GM18517 (cell line): ENCODE data around the gene DLX1.

Source experiments
- ATAC-seq: cut with Tn5 transposase; IDR thresholded peaks from one replicate; pipeline ENCODE4 v1.9.1; 2021; ENCODE audit warnings: mild to moderate bottlenecking, moderate library complexity; ENCODE audit not compliant: unreplicated experiment

DLX1 gene

GRCh38 chr2:172086241-172087206 is 1.2 kb downstream of the DLX1 start:
- no peak for ATAC-seq

GRCh38 chr2:172087207-172087779 is 2.0 kb downstream of the DLX1 start:
- ATAC-seq, result no peak

- no peak for ATAC-seq
Observed at GRCh38 chr2:172087780-172088244, 2.5 kb downstream of the DLX1 start.

- ATAC-seq, result no peak
Observed at GRCh38 chr2:172088245-172089004, 3.1 kb downstream of the DLX1 start.

GRCh38 chr2:172089005-172089504 is 3.7 kb downstream of the DLX1 start:
- ATAC-seq, result no peak

GRCh38 chr2:172089633-172090032 is 4.3 kb downstream of the DLX1 start:
- no peak for ATAC-seq

- ATAC-seq, result no peak
Observed at GRCh38 chr2:172090044-172090961, 5.0 kb downstream of the DLX1 start.

- no peak for ATAC-seq
Observed at GRCh38 chr2:172091000-172091641, 5.8 kb downstream of the DLX1 start.

- no peak for ATAC-seq
Observed at GRCh38 chr2:172091761-172092566, 6.7 kb downstream of the DLX1 start.

- no peak for ATAC-seq
Observed at GRCh38 chr2:172092716-172093415, 7.6 kb downstream of the DLX1 start.

GRCh38 chr2:172093416-172094293 is 8.3 kb downstream of the DLX1 start:
- ATAC-seq, result no peak

- no peak for ATAC-seq
Observed at GRCh38 chr2:172094294-172095145, 9.2 kb downstream of the DLX1 start.

- ATAC-seq, result no peak
Observed at GRCh38 chr2:172095146-172095904, 10.0 kb downstream of the DLX1 start.

GRCh38 chr2:172095905-172096625 is 10.8 kb downstream of the DLX1 start:
- no peak for ATAC-seq
